ENCODE measurements around the gene TSR3.

Gene TSR3

DNA sequence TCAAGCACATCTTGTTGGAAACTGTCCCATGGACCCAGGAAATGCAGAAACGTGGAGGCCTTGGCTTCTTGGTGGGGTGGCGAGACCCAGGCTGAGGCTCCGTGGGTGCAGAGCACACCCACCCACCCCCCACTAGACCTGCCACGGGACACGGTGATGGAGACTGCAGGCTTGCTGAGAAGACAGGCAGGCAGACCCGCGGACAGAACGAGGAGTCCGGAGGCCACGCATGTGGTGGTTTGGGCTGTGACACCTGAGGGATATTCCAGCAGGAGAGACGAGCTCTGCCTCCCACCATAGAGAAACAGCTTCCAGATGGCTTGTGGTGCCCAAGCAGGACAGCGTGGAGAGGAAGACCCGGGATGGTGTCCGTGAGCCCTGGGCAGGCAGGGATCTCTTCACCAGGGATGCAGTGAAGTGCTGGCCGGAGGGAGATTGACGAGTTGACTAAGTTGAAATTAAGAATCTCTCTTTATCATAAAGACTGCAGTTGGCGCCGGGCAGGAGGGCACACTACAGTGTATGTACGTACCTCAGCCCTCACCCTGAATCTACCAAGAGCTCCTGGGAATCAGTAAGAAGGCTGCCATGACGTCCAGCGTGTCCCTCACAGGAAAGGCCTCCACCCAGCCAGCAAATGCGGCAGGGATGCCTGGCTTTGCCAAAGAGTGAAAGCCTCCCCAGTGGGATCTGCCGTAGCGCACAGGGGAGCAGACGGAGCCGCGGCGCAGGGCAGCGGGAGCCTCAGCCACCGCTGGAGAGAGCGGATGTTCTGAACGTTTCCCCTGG, 34.0 kb downstream of the TSR3 start:
- no peak for DNase-seq (ENCODE audit: low read depth)
- TF ChIP-seq, protein P1, sequence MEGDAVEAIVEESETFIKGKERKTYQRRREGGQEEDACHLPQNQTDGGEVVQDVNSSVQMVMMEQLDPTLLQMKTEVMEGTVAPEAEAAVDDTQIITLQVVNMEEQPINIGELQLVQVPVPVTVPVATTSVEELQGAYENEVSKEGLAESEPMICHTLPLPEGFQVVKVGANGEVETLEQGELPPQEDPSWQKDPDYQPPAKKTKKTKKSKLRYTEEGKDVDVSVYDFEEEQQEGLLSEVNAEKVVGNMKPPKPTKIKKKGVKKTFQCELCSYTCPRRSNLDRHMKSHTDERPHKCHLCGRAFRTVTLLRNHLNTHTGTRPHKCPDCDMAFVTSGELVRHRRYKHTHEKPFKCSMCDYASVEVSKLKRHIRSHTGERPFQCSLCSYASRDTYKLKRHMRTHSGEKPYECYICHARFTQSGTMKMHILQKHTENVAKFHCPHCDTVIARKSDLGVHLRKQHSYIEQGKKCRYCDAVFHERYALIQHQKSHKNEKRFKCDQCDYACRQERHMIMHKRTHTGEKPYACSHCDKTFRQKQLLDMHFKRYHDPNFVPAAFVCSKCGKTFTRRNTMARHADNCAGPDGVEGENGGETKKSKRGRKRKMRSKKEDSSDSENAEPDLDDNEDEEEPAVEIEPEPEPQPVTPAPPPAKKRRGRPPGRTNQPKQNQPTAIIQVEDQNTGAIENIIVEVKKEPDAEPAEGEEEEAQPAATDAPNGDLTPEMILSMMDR (IDR thresholded peaks at IDR 0.05; ENCODE audit: control insufficient read depth, insufficient read depth, low read depth, low read length, missing control alignments) = no peak
- no peak overlapping the region for H3K4me3 ChIP-seq (ENCODE audit: control insufficient read depth, low read depth, low read length)

DNA sequence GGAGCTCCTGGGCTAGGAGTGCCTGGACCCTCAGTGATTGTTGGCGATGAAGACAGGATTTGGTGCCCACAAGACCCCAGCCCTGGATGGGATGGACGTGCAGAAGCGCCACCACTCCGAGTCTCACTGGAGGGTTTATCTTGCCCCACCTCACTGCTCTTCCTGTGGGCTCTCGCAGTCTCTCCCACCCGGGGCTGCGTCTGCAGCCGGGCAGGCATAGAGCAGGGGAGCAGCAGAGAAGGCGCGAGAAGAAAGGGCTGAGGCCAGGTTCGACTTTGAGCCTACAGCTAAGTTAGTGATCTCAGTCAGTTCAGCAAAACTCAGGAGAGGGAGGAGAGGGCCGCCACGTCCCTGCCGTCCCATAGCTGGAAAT, 35.7 kb downstream of the TSR3 start:
- no peak for DNase-seq (ENCODE audit: low read depth)
- TF ChIP-seq, protein P1 (IDR thresholded peaks at IDR 0.05; ENCODE audit: control insufficient read depth, insufficient read depth, low read depth, low read length, missing control alignments) = no peak
- no peak overlapping the region for H3K4me3 ChIP-seq (ENCODE audit: control insufficient read depth, low read depth, low read length)

DNA sequence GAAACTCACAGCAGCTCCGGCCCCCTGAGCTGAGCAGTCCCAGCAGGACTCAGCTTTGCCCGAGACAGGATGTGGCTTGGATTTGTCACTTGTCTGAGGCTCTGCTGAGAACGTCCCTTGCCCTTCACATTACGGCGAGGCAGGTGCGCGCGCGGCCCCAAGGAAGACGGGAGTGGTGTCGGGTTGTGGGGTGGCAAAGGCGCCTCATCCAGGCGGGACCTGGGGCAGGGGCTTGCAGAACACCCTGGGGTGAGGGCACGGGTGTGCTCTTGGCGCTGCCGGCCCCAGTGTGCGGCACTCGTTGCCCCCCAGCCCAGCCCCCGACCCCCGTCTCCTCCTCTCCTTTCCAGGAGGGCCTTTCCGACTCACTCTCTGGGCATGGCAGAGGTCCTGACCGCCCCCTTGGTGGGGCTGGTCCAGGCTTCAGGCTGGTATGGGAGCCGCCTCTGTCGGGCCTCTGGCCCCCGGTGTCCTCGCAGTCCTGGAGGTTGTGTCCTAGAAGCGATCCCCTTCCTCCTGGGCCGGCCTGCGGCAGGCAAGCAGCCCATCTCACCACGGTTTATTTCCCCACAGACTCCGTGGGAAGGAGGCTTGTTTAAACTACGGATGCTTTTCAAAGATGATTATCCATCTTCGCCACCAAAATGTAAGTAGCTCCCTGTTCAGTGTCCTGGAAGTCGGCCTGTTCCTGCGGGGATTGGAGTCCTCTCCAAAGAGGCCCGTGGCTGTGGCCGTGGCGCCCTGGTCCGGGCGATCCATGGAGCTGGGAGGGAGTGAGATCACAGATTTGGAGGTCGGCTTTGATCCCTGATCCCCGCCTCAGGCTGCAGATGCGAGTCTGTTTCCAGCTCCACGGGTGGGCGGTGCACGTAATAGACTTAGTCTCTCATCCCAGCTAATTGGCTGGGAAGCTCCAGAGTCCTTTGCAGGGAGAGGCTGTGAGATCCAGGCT, 36.3 kb downstream of the TSR3 start:
- TF ChIP-seq, protein P1 (IDR thresholded peaks at IDR 0.05; ENCODE audit: control insufficient read depth, insufficient read depth, low read depth, low read length, missing control alignments) = no peak
- DNase-seq (ENCODE audit: low read depth) = no peak
- no peak overlapping the region for H3K4me3 ChIP-seq (ENCODE audit: control insufficient read depth, low read depth, low read length)

DNA sequence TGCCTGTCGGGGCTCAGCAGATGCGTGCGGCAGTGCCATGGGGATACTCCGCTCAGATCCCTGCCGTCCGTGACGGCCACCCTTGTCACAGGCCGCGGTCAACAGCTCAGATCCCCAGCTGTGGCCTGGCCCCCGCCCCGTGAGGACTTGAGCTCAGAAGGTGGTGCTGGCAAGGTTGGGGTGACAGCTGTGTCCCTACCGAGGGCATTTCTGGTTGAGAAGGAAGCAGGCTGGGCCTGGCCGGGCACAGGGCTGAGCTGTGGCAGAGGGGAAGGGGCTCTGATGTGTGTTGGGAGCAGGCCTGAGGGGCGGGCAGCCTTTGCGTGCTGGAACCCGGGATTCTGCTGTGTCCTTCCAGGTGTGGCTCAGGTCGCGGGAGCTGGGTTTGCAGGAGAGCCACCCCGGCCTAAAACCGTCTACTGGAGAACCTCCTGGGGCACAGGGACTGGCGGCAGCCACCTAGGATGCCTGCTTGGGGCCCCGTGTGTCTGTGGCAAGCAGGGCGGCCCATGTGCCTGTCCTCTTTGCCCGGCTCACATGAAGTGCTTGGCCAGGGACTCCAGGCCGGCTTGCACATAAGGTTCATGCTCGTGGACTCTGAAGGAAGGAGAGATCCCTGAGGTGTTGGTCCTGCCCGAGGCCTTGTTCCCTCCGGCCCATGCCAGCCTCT, 37.1 kb downstream of the TSR3 start:
- TF ChIP-seq, protein P1 (IDR thresholded peaks at IDR 0.05; ENCODE audit: control insufficient read depth, insufficient read depth, low read depth, low read length, missing control alignments) = no peak
- DNase-seq (ENCODE audit: low read depth) = no peak
- no peak overlapping the region for H3K4me3 ChIP-seq (ENCODE audit: control insufficient read depth, low read depth, low read length)

DNA sequence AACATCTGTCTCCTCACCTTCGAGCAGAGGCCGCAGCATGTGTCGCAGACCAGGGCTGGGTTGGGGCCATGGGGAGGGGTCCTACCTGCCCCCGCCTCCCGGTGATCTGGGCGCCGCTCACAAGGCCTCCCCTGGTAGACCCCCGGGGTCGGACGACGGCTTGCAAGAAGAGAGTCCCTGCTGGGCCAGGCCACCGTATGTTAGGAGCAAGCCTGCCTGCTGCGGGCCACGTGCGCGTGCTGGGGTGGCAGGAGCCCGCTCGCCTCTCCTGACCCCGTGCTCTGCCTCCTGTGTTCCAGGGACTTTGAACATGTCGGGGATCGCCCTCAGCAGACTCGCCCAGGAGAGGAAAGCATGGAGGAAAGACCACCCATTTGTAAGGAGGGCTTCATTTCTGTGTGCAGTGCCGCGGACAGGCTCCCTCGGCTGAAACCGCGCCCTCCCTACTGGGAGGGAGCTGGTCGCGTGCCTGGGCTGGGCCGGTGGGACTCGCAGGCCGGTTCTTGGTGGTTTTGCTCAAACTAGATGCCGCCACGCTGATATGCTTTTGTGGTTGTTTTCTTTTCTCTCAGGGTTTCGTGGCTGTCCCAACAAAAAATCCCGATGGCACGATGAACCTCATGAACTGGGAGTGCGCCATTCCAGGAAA, 37.8 kb downstream of the TSR3 start:
- DNase-seq (ENCODE audit: low read depth) = no peak
- TF ChIP-seq, protein P1 (IDR thresholded peaks at IDR 0.05; ENCODE audit: control insufficient read depth, insufficient read depth, low read depth, low read length, missing control alignments) = no peak

DNA sequence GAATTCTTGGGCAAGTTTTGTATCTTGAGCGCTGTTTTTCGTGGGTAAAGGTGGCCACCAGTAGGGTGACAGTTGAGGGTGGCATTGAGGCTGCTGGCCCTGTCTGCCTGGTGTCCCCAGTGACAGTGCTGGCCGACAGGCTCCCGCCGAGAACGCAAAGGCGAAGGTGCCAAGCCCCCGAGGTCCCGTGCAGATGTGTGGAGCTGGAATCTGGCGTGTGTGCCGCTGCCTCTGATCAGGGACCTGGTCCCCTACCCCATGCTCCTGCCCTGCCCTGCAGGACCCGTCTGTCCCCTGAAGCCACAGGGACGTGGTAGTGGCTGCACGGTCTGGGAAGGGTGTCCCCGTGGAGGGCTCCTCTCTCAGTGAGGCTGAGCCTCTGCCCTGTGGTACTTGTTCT, 38.8 kb downstream of the TSR3 start:
- no peak for DNase-seq (ENCODE audit: low read depth)
- TF ChIP-seq, protein P1 (IDR thresholded peaks at IDR 0.05; ENCODE audit: control insufficient read depth, insufficient read depth, low read depth, low read length, missing control alignments) = no peak
- H3K4me3 ChIP-seq (ENCODE audit: control insufficient read depth, low read depth, low read length) = no peak overlapping the region

More for the DNA sequence above, 37.8 kb downstream of the TSR3 start:
- H3K4me3 ChIP-seq (ENCODE audit: control insufficient read depth, low read depth, low read length) = no peak overlapping the region
